ENCODE results near the gene PARVA. TPM values are rescaled to one million over a fixed set of nuclear protein-coding genes. Genes with fewer than 3 reads are reported as not detected.
A peak's percentile ranks its signal among the peaks of the same experiment; 100 is the strongest.

The PARVA gene
- total RNA-seq, 1 experiment from 2014 or later, result 10.4 TPM

DNA sequence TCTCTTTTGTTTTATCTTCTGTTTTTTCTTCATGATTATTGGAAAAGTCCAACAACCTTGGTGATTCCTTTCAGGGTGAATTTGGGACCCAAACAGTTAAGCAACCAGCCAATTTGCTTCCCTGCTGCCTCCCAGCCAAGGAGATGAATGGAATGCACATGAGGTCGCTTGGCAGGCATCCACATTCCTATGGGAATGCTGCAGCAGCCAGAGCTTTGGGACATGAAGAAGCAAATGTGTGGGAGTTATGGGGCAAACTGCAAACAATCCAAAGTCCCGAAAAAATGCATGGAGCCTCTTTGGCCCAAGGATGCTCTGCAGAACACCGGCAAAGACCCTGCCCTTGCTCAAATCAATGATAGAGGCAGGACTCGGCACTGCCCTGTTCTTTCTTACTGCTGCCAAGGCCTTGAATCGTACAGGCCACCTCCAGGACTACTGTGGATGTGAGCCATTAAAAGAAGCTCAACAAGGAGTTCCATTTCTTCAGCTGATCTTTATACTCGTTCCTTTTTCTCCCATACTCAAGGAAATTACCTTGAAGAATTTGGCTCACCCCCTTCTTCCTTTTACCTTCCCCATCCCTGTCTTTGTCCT lies 179.5 kb downstream of the PARVA start:
- TF ChIP-seq, protein P1, sequence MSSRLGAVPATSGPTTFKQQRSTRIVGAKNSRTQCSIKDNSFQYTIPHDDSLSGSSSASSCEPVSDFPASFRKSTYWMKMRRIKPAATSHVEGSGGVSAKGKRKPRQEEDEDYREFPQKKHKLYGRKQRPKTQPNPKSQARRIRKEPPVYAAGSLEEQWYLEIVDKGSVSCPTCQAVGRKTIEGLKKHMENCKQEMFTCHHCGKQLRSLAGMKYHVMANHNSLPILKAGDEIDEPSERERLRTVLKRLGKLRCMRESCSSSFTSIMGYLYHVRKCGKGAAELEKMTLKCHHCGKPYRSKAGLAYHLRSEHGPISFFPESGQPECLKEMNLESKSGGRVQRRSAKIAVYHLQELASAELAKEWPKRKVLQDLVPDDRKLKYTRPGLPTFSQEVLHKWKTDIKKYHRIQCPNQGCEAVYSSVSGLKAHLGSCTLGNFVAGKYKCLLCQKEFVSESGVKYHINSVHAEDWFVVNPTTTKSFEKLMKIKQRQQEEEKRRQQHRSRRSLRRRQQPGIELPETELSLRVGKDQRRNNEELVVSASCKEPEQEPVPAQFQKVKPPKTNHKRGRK (CRISPR knock-in tag; IDR thresholded peaks at IDR 0.05; ENCODE audit: borderline replicate concordance), result no peak
- peak; percentile 46; the same call in 1 of the 2 replicates for TF ChIP-seq TEAD1 (CRISPR knock-in tag; IDR thresholded peaks at IDR 0.05)
- TF ChIP-seq NFYB (CRISPR knock-in tag; conservative IDR thresholded peaks at IDR 0.05; ENCODE audit: low read depth), result no peak
- no peak for TF ChIP-seq SMAD4 (CRISPR knock-in tag; IDR thresholded peaks at IDR 0.05)
- TF ChIP-seq, protein P2, sequence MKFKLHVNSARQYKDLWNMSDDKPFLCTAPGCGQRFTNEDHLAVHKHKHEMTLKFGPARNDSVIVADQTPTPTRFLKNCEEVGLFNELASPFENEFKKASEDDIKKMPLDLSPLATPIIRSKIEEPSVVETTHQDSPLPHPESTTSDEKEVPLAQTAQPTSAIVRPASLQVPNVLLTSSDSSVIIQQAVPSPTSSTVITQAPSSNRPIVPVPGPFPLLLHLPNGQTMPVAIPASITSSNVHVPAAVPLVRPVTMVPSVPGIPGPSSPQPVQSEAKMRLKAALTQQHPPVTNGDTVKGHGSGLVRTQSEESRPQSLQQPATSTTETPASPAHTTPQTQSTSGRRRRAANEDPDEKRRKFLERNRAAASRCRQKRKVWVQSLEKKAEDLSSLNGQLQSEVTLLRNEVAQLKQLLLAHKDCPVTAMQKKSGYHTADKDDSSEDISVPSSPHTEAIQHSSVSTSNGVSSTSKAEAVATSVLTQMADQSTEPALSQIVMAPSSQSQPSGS (CRISPR knock-in tag; IDR thresholded peaks at IDR 0.05; ENCODE audit: borderline replicate concordance, low read depth), result no peak
- TF ChIP-seq ZNF121 (CRISPR knock-in tag; IDR thresholded peaks at IDR 0.05), result no peak
- no peak for TF ChIP-seq ELF4 (CRISPR knock-in tag; IDR thresholded peaks at IDR 0.05; ENCODE audit: low read depth)
- no peak for TF ChIP-seq IRF2 (CRISPR knock-in tag; IDR thresholded peaks at IDR 0.05; ENCODE audit: borderline replicate concordance, low read depth)
- H3K4me1 Mint-ChIP-seq, result peaks cover 24% of the 10 kb centered on the region
- CTCF ChIA-PET, result interaction anchor here (0.5 to 2.0 kb wide), 7 partner anchors 44 to 454 kb away, joined by 3 to 7 read pairs (median 4); no protein-coding TSS in a partner anchor
- no peaks in the 10 kb centered on the region for H3K36me3 Mint-ChIP-seq
- peak; percentile 63 for DNase-seq (ENCODE audit: low spot score)
- peak overlapping the region; percentile 76; the same call in 1 of the 2 replicates for H3K27ac Mint-ChIP-seq
- H3K27me3 Mint-ChIP-seq (ENCODE audit: low read depth), result peaks cover 2% of the 10 kb centered on the region
- POLR2A ChIA-PET, result interaction anchor here (0.5 to 0.6 kb wide), 2 partner anchors 271 to 1063 kb away, joined by 3 read pairs; no protein-coding TSS in a partner anchor
- H3K4me3 Mint-ChIP-seq, result no peak overlapping the region
- ATAC-seq, result peak; percentile 97
- peaks cover 17% of the 10 kb centered on the region for H3K9me3 Mint-ChIP-seq

DNA sequence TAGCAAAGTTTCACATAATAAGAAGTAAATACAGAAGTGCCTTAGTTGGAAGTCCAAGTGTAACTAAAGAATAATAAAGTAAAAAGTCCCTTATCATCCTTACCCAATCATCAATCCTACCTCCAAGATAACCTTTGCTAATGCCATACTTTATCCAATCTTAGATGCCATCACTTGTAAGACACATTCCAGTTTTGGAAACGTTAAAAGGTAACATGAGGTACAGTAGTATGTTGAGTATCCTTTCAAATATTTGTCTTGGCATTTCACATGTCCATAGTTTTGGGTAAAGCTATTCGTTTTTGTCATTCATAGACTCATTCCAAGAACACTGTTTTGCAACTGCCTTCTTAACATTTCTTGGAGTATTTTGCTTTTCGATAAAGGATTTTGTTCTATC lies 181.6 kb downstream of the PARVA start:
- TF ChIP-seq SMAD4 (CRISPR knock-in tag; IDR thresholded peaks at IDR 0.05) (no peak), MXD4 (CRISPR knock-in tag; IDR thresholded peaks at IDR 0.05; ENCODE audit: borderline replicate concordance) (no peak), FOXK1 (CRISPR knock-in tag; IDR thresholded peaks at IDR 0.05) (no peak), RORB (CRISPR knock-in tag; IDR thresholded peaks at IDR 0.05) (no peak), IRF2 (CRISPR knock-in tag; IDR thresholded peaks at IDR 0.05; ENCODE audit: borderline replicate concordance, low read depth) (no peak), ZNF263 (CRISPR knock-in tag; IDR thresholded peaks at IDR 0.05; ENCODE audit: low read depth) (no peak), ZNF121 (CRISPR knock-in tag; IDR thresholded peaks at IDR 0.05) (no peak), NR3C1 (CRISPR knock-in tag; conservative IDR thresholded peaks at IDR 0.05; ENCODE audit: low read depth) (no peak), FOXJ3 (CRISPR knock-in tag; IDR thresholded peaks at IDR 0.05; ENCODE audit: borderline replicate concordance) (no peak), JUN (CRISPR knock-in tag; IDR thresholded peaks at IDR 0.05) (no peak)
- TF ChIP-seq, protein P2 (CRISPR knock-in tag; IDR thresholded peaks at IDR 0.05; ENCODE audit: borderline replicate concordance, low read depth), result no peak
- TF ChIP-seq, protein P3, sequence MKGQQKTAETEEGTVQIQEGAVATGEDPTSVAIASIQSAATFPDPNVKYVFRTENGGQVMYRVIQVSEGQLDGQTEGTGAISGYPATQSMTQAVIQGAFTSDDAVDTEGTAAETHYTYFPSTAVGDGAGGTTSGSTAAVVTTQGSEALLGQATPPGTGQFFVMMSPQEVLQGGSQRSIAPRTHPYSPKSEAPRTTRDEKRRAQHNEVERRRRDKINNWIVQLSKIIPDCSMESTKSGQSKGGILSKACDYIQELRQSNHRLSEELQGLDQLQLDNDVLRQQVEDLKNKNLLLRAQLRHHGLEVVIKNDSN (CRISPR knock-in tag; IDR thresholded peaks at IDR 0.05), result no peak
- TF ChIP-seq, protein P4, sequence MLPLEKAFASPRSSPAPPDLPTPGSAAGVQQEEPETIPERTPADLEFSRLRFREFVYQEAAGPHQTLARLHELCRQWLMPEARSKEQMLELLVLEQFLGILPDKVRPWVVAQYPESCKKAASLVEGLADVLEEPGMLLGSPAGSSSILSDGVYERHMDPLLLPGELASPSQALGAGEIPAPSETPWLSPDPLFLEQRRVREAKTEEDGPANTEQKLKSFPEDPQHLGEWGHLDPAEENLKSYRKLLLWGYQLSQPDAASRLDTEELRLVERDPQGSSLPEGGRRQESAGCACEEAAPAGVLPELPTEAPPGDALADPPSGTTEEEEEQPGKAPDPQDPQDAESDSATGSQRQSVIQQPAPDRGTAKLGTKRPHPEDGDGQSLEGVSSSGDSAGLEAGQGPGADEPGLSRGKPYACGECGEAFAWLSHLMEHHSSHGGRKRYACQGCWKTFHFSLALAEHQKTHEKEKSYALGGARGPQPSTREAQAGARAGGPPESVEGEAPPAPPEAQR (CRISPR knock-in tag; IDR thresholded peaks at IDR 0.05), result no peak
- peaks cover 12% of the 10 kb centered on the region for H3K9me3 Mint-ChIP-seq
- peaks cover 2% of the 10 kb centered on the region for H3K27me3 Mint-ChIP-seq (ENCODE audit: low read depth)
- DNase-seq (ENCODE audit: low spot score) (no peak), ATAC-seq (no peak)
- ChIA-PET POLR2A (no interaction called here), CTCF (no interaction called here)
- peaks cover 24% of the 10 kb centered on the region for H3K4me1 Mint-ChIP-seq
- no peak overlapping the region for H3K27ac Mint-ChIP-seq
- H3K36me3 Mint-ChIP-seq, result no peaks in the 10 kb centered on the region
- no peak overlapping the region for H3K4me3 Mint-ChIP-seq

Data from WTC11 (cell line).